A549 (cell line): ENCODE measurements around the gene SALL3. TPM values are rescaled to one million over a fixed set of nuclear protein-coding genes. Genes with fewer than 3 reads are reported as not detected.

ENCODE experiments used
- ATAC-seq, 2 experiments: fragments of 200-7000 bp in 1 of 2; fragments of >200 bp in 1 of 2; cut with Nextera tagmentation in 1 of 2; cut with Tn5 transposase in 1 of 2; 3 replicates each; pipeline versions ENCODE4 v1.8.0 to v1.9.1; 2018 to 2020; ENCODE audit warnings: mild to moderate bottlenecking in 1 of 2, moderate library complexity in 1 of 2
- CTCF ChIA-PET: fragments of 300-600 bp; sonication (Branson Sonifier 250); formaldehyde crosslinking; extraction: SDS; loops from one replicate; lab custom pipeline; 2021; ENCODE audit warnings: antibody characterized with exemption, inconsistent platforms; lab: Yijun Ruan, JAX
- POLR2A ChIA-PET: fragments of 350-600 bp; formaldehyde crosslinking; extraction: SDS; loops from one replicate; lab custom pipeline; 2021; ENCODE audit warnings: antibody characterized with exemption, inconsistent platforms; lab: Yijun Ruan, JAX
- DNase-seq, 2 experiments: peaks; one replicate each; pipeline versions ENCODE4 v3.0.0 to v3.0.0-alpha.2; 2011 to 2016; ENCODE audit warnings: low read depth in 1 of 2, low spot score in 1 of 2
- FAIRE-seq: peaks from 2 replicates; lab custom pipeline; 2011; peaks lifted over from hg19 to GRCh38; lab: Jason Lieb, UNC
- H3K27ac ChIP-seq, 2 experiments: fragments of >200 bp; sonication (Bioruptor Twin); formaldehyde crosslinking; 3 replicates each; pipeline ENCODE4 v1.5.1; 2016 to 2017
- H3K4me1 ChIP-seq: fragments of >200 bp; sonication (Bioruptor Twin); formaldehyde crosslinking; 3 replicates; pipeline ENCODE4 v1.6.1; 2016
- H3K4me2 ChIP-seq: fragments of >200 bp; sonication (Bioruptor Twin); formaldehyde crosslinking; 3 replicates; pipeline ENCODE4 v1.6.1; 2016
- H3K4me3 ChIP-seq: fragments of >200 bp; sonication (Bioruptor Twin); formaldehyde crosslinking; 3 replicates; pipeline ENCODE4 v1.5.1; 2016
- H3K9me3 ChIP-seq: fragments of >200 bp; sonication (Bioruptor Twin); formaldehyde crosslinking; 3 replicates; pipeline ENCODE4 v1.6.1; 2016
- ATOH8 ChIP-seq: fragments of 250-450 bp; sonication (Bioruptor Pico); IDR thresholded peaks from 2 replicates; pipeline ENCODE4 v1.5.0; 2020; ENCODE audit warnings: low read depth, mild to moderate bottlenecking, moderate library complexity
- BCL3 ChIP-seq: fragments of >200 bp; sonication (Bioruptor Twin); formaldehyde crosslinking; IDR thresholded peaks from 3 replicates; pipeline ENCODE4 v1.6.1; 2016
- BHLHE40 ChIP-seq: IDR thresholded peaks from 2 replicates; pipeline ENCODE4 v1.6.1; 2012; ENCODE audit warnings: low read depth, low read length, inconsistent platforms
- CBX2 ChIP-seq: fragments of 200-600 bp; sonication (generic); IDR thresholded peaks from 2 replicates; pipeline ENCODE4 v1.6.1; 2016; ENCODE audit warnings: low read depth, mild to moderate bottlenecking, borderline replicate concordance
- CEBPB ChIP-seq, 2 experiments: fragments of >200 bp in 1 of 2; sonication (Bioruptor Twin) in 1 of 2; formaldehyde crosslinking in 1 of 2; IDR thresholded peaks; 2 replicates each; pipeline ENCODE4 v1.6.1; 2012 to 2016
- CHD2 ChIP-seq: fragments of 150-350 bp; IDR thresholded peaks from 2 replicates; pipeline ENCODE4 v1.6.1; 2014; ENCODE audit warnings: low read length; ENCODE audit not compliant: partially characterized antibody
- CTCF ChIP-seq: fragments of >200 bp; sonication (Bioruptor Twin); formaldehyde crosslinking; IDR thresholded peaks from 3 replicates; pipeline ENCODE4 v1.5.1; 2016
- E2F6 ChIP-seq: IDR thresholded peaks from 2 replicates; pipeline ENCODE4 v1.6.1; 2012; ENCODE audit warnings: low read depth, borderline replicate concordance
- EHF ChIP-seq: fragments of 250-450 bp; sonication (Bioruptor Pico); IDR thresholded peaks from 2 replicates; pipeline ENCODE4 v1.5.0; 2020; ENCODE audit warnings: mild to moderate bottlenecking
- ELK1 ChIP-seq: fragments of 150-350 bp; IDR thresholded peaks from 2 replicates; pipeline ENCODE4 v1.6.1; 2014; ENCODE audit warnings: low read depth, mild to moderate bottlenecking, low read length
- FOSB ChIP-seq: fragments of 250-450 bp; sonication (Bioruptor Pico); IDR thresholded peaks from 2 replicates; pipeline ENCODE4 v1.5.0; 2020; ENCODE audit warnings: mild to moderate bottlenecking, moderate library complexity
- FOXS1 ChIP-seq: fragments of 250-450 bp; sonication (Bioruptor Pico); IDR thresholded peaks from 2 replicates; pipeline ENCODE4 v1.5.0; 2020; ENCODE audit warnings: mild to moderate bottlenecking, moderate library complexity
- HOXB13 ChIP-seq: fragments of 250-450 bp; sonication (Bioruptor Pico); IDR thresholded peaks from 2 replicates; pipeline ENCODE4 v1.5.0; 2020; ENCODE audit warnings: low read depth, mild to moderate bottlenecking, moderate library complexity
- HOXB5 ChIP-seq: fragments of 250-450 bp; sonication (Bioruptor Pico); IDR thresholded peaks from 2 replicates; pipeline ENCODE4 v1.5.0; 2020; ENCODE audit warnings: mild to moderate bottlenecking, moderate library complexity
- KDM1A ChIP-seq: fragments of 200-600 bp; sonication (generic); IDR thresholded peaks from 2 replicates; pipeline ENCODE4 v1.6.1; 2016; ENCODE audit warnings: low read depth, mild to moderate bottlenecking
- KDM5A ChIP-seq: fragments of 200-600 bp; sonication (generic); IDR thresholded peaks from 2 replicates; pipeline ENCODE4 v1.6.1; 2016; ENCODE audit warnings: antibody characterized with exemption, mild to moderate bottlenecking
- MAFK ChIP-seq: fragments of 450-650 bp; IDR thresholded peaks from 2 replicates; pipeline ENCODE4 v1.6.1; 2014; ENCODE audit not compliant: partially characterized antibody
- MAX ChIP-seq: IDR thresholded peaks from 2 replicates; pipeline ENCODE4 v1.6.1; 2012
- MAZ ChIP-seq: fragments of 150-350 bp; IDR thresholded peaks from 2 replicates; pipeline ENCODE4 v1.6.1; 2014; ENCODE audit warnings: antibody characterized with exemption, low read depth, low read length, borderline replicate concordance
- NFE2L2 ChIP-seq: fragments of 150-350 bp; conservative IDR thresholded peaks from 2 replicates; pipeline ENCODE4 v1.6.1; 2014; ENCODE audit warnings: low read length
- NPAS2 ChIP-seq: fragments of 250-450 bp; sonication (Bioruptor Pico); IDR thresholded peaks from 2 replicates; pipeline ENCODE4 v1.8.0; 2022; ENCODE audit warnings: mild to moderate bottlenecking, moderate library complexity, borderline replicate concordance
- NR3C1 ChIP-seq: fragments of >200 bp; sonication (Bioruptor Twin); formaldehyde crosslinking; IDR thresholded peaks from 3 replicates; pipeline ENCODE4 v1.6.1; 2017
- PHF8 ChIP-seq: fragments of 200-600 bp; sonication (generic); IDR thresholded peaks from 2 replicates; pipeline ENCODE4 v1.6.1; 2016; ENCODE audit warnings: low read depth, mild to moderate bottlenecking, antibody characterized with exemption, moderate library complexity, borderline replicate concordance
- POLR2A ChIP-seq: IDR thresholded peaks from 2 replicates; pipeline ENCODE4 v1.6.1; 2012; ENCODE audit warnings: mild to moderate bottlenecking, low read length
- RAD21 ChIP-seq, 2 experiments: fragments of >200 bp in 1 of 2; sonication (Bioruptor Twin) in 1 of 2; formaldehyde crosslinking in 1 of 2; IDR thresholded peaks in 1 of 2; conservative IDR thresholded peaks in 1 of 2; 2 replicates in 1 of 2; 3 replicates in 1 of 2; pipeline ENCODE4 v1.6.1; 2012 to 2018; ENCODE audit warnings: inconsistent platforms in 1 of 2
- RCOR1 ChIP-seq: fragments of 150-350 bp; IDR thresholded peaks from 2 replicates; pipeline ENCODE4 v1.6.1; 2014; ENCODE audit warnings: antibody characterized with exemption, low read length, low read depth
- SREBF2 ChIP-seq: fragments of 450-650 bp; IDR thresholded peaks from 2 replicates; pipeline ENCODE4 v1.6.1; 2014; ENCODE audit warnings: mild to moderate bottlenecking, moderate library complexity
- TP53 ChIP-seq: fragments of 250-450 bp; sonication (Bioruptor Pico); IDR thresholded peaks from 2 replicates; pipeline ENCODE4 v1.5.0; 2021; ENCODE audit warnings: mild to moderate bottlenecking, moderate library complexity
- USF2 ChIP-seq: fragments of 450-650 bp; IDR thresholded peaks from 2 replicates; pipeline ENCODE4 v1.6.1; 2014; ENCODE audit warnings: antibody characterized with exemption
- ZC3H11A ChIP-seq: fragments of 450-650 bp; IDR thresholded peaks from 2 replicates; pipeline ENCODE4 v1.6.1; 2014; ENCODE audit warnings: antibody characterized with exemption, mild to moderate bottlenecking
- WGBS: methylation state at CpG from one replicate; pipeline ENCODE4 v1.1.6; 2017; ENCODE audit errors: missing lambda C conversion rate; 5-methylcytosine and 5-hydroxymethylcytosine counted together
- polyA plus RNA-seq, 4 experiments: library from polyadenylated mRNA; depleted of rRNA in 3 of 4; stranded (reverse); fragments of >200 nt; fragmentation: RNase III in 1 of 4; extraction: RNeasy Plus Mini Kit Qiagen cat#74134 plus additional on column Dnase treatment in 1 of 4; gene quantifications; 2 replicates in 3 of 4; 3 replicates in 1 of 4; pipeline ENCODE4 v1.2.3, GENCODE V29; 2011 to 2017

Gene SALL3
- polyA plus RNA-seq, 2 of the 4 experiments (the other 2 are of a cell fraction): not detected

GRCh38 chr18:78984941-78985784, 5.5 kb downstream of the SALL3 start:
- no peaks in the 10 kb centered on the region for H3K9me3 ChIP-seq
- H3K27ac ChIP-seq: no peak overlapping the region
- TF ChIP-seq MAFK (no peak), BCL3 (no peak), CBX2 (no peak), BHLHE40 (no peak), KDM1A (no peak), CEBPB (IDR thresholded peaks at IDR 0.05) (no peak), PHF8 (no peak), KDM5A (no peak), SREBF2 (no peak), ATOH8 (CRISPR knock-in tag) (no peak), FOSB (CRISPR knock-in tag) (no peak), MAZ (no peak), CHD2 (no peak), HOXB5 (CRISPR knock-in tag) (no peak)
- DNase-seq: peak; percentile 7 to 28
- WGBS: 47% methylated on average over 28 of the region's 30 CpGs
- H3K4me3 ChIP-seq: no peak overlapping the region
- POLR2A ChIA-PET: no interaction called here
- H3K4me1 ChIP-seq: no peaks in the 10 kb centered on the region
- peak in 1 of 2 experiments; percentile 66; a peak in 3 of 6 replicates for ATAC-seq
- no peak overlapping the region for H3K4me2 ChIP-seq
- no peak for FAIRE-seq
- CTCF ChIA-PET: interaction anchor here (0.6 to 2.2 kb wide), 7 partner anchors 10 to 1220 kb away, joined by 3 to 8 read pairs (median 4); no protein-coding TSS in a partner anchor

- no peak overlapping the region for H3K4me3 ChIP-seq
- no peaks in the 10 kb centered on the region for H3K9me3 ChIP-seq
- DNase-seq (peak; percentile 10 to 21), ATAC-seq (peak; percentile 66 to 81), FAIRE-seq (no peak)
- ChIA-PET CTCF (interaction anchor here (0.6 to 2.2 kb wide), 10 partner anchors 10 to 1221 kb away, joined by 3 to 8 read pairs (median 3); no protein-coding TSS in a partner anchor), POLR2A (no interaction called here)
- H3K4me1 ChIP-seq: no peaks in the 10 kb centered on the region
- H3K27ac ChIP-seq: no peak overlapping the region
- no peak overlapping the region for H3K4me2 ChIP-seq
- 14% methylated on average over 20 of the region's 20 CpGs for WGBS
- TF ChIP-seq MAX (peak; percentile 55; the same call in 1 of the 2 replicates), POLR2A (no peak), ELK1 (no peak), EHF (CRISPR knock-in tag) (no peak), MAFK (no peak), TP53 (CRISPR knock-in tag) (no peak), NPAS2 (CRISPR knock-in tag) (no peak), HOXB13 (no peak), NR3C1 (no peak), RAD21 (conservative IDR thresholded peaks at IDR 0.05 in 1 of 2, IDR thresholded peaks at IDR 0.05 in 1 of 2) (peak; percentile 59 to 72; a peak in 4 of 5 replicates), FOXS1 (CRISPR knock-in tag) (no peak), E2F6 (no peak), RCOR1 (no peak), FOSB (CRISPR knock-in tag) (no peak), ZC3H11A (no peak), PHF8 (no peak), NFE2L2 (no peak), USF2 (no peak), CTCF (peak; percentile 51)
Measured at GRCh38 chr18:78986018-78986481, 6.4 kb downstream of the SALL3 start.
